ENCODE measurements around the gene RNF8. TPM values are rescaled to one million over a fixed set of nuclear protein-coding genes. Genes with fewer than 3 reads are reported as not detected.

RNF8 gene
- total and polyA plus RNA-seq, 9 of the 15 experiments (the other 6 are each of a cell fraction or from before 2014, with no cell fraction given): 10.6 to 47.0 (median 37.5) TPM

DNA sequence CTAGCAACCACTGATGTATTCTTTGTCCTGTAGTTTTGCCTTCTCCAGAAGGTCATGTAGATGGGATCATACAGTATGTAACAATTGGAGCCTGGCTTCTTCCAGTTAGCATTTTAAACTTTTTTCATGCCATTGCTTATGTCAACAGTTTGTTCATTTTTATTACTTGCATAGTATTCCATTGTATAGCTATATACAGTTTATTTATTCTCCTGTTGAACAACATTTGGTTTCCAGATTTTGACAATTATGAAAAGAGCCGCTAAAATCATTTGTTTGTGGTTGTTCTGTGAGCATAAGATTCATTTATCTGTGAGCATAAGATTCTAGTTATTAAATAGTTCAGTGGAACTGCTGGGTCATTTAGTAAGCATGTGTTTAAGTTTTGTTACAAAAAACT is 55.7 kb downstream of the RNF8 start (continued):
- no peak for TF ChIP-seq DDX20 (tag; IDR thresholded peaks at IDR 0.05; ENCODE audit: low read depth)
- TF ChIP-seq TRIM24 (IDR thresholded peaks at IDR 0.05): no peak
- TF ChIP-seq, protein P1, sequence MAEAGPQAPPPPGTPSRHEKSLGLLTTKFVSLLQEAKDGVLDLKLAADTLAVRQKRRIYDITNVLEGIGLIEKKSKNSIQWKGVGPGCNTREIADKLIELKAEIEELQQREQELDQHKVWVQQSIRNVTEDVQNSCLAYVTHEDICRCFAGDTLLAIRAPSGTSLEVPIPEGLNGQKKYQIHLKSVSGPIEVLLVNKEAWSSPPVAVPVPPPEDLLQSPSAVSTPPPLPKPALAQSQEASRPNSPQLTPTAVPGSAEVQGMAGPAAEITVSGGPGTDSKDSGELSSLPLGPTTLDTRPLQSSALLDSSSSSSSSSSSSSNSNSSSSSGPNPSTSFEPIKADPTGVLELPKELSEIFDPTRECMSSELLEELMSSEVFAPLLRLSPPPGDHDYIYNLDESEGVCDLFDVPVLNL (CRISPR knock-in tag; IDR thresholded peaks at IDR 0.05; ENCODE audit: low read depth): no peak
- TF ChIP-seq ELF1 (tag; IDR thresholded peaks at IDR 0.05): no peak
- no peak for TF ChIP-seq TRIM28 (IDR thresholded peaks at IDR 0.05)
- no peak for TF ChIP-seq ASH1L (IDR thresholded peaks at IDR 0.05; ENCODE audit: borderline replicate concordance, low read depth, partially characterized antibody)
- no peak for TF ChIP-seq JUND (IDR thresholded peaks at IDR 0.05; ENCODE audit: borderline replicate concordance, low read depth, low read length)
- TF ChIP-seq JUND (tag; IDR thresholded peaks at IDR 0.05; ENCODE audit: borderline replicate concordance, low read depth, low read length): no peak
- no peak for TF ChIP-seq NR1H2 (CRISPR knock-in tag; IDR thresholded peaks at IDR 0.05)
- TF ChIP-seq KDM2B (CRISPR knock-in tag; IDR thresholded peaks at IDR 0.05): no peak
- TF ChIP-seq MTA2 (IDR thresholded peaks at IDR 0.05; ENCODE audit: low read depth): no peak

DNA sequence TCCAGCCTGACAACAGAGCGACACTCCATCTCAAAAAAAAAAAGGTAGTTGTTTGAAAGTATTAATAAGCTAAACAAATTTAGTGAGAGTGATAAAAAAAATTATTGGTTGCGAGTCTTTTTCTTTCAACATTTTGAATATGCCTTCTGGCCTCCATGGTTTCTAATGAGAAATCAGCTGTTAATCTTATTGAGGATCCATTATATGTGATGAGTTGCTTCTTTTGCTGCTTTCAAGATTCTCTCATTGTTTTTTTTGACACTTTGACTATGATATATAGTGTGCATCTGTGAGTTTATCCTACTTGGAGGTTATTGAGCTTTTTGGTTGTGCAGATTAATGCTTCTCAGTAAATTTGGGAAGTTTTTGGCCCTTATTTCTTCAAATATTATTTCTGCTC is 63.6 kb downstream of the RNF8 start:
- no TSS peak for BruUV-seq (replicated peaks)
- ATAC-seq: no peak
- TF ChIP-seq TAF9B (IDR thresholded peaks at IDR 0.05; ENCODE audit: partially characterized antibody) (no peak), CBX3 (IDR thresholded peaks at IDR 0.05; ENCODE audit: borderline replicate concordance in 1 of 2, low read length in 2 of 2) (peak in 1 of 2 experiments; percentile 88; a peak in 2 of 3 replicates), RAD21 (CRISPR knock-in tag; conservative IDR thresholded peaks at IDR 0.05 in 1 of 2, IDR thresholded peaks at IDR 0.05 in 1 of 2) (no peak), TRIM28 (IDR thresholded peaks at IDR 0.05) (peak; percentile 82), CEBPB (tag; IDR thresholded peaks at IDR 0.05) (no peak), DACH1 (IDR thresholded peaks at IDR 0.05; ENCODE audit: partially characterized antibody) (peak; percentile 25)
- TF ChIP-seq, protein P2, sequence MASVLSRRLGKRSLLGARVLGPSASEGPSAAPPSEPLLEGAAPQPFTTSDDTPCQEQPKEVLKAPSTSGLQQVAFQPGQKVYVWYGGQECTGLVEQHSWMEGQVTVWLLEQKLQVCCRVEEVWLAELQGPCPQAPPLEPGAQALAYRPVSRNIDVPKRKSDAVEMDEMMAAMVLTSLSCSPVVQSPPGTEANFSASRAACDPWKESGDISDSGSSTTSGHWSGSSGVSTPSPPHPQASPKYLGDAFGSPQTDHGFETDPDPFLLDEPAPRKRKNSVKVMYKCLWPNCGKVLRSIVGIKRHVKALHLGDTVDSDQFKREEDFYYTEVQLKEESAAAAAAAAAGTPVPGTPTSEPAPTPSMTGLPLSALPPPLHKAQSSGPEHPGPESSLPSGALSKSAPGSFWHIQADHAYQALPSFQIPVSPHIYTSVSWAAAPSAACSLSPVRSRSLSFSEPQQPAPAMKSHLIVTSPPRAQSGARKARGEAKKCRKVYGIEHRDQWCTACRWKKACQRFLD (CRISPR knock-in tag; IDR thresholded peaks at IDR 0.05): no peak

More for the DNA sequence above, 63.6 kb downstream of the RNF8 start:
- Histone ChIP-seq H3K9me3 (replicated peaks; ENCODE audit: control insufficient read depth, insufficient read depth, low read depth, low read length) (no peaks in the 10 kb centered on the region; the same call in 1 of the 2 replicates), H3K9me1 (ENCODE audit: control insufficient read depth, insufficient read depth, low read length) (no peaks in the 10 kb centered on the region), H4K20me1 (replicated peaks; ENCODE audit: control insufficient read depth, insufficient read depth, low read length) (no peaks in the 10 kb centered on the region), H3K4me3 (no peak overlapping the region), H3K4me1 (replicated peaks in 1 of 2; ENCODE audit: control insufficient read depth in 2 of 2, insufficient read depth in 2 of 2, low read length in 2 of 2) (no peaks in the 10 kb centered on the region), H2AFZ (ENCODE audit: low read depth, low read length) (no peak overlapping the region), H3K79me2 (ENCODE audit: control insufficient read depth, insufficient read depth, low read length) (no peaks in the 10 kb centered on the region), H3K27ac (ENCODE audit: extremely low read depth, low read depth, low read length) (no peak overlapping the region), H3K36me3 (ENCODE audit: control insufficient read depth, insufficient read depth, low read length) (no peaks in the 10 kb centered on the region), H3K9ac (ENCODE audit: insufficient read depth in 1 of 2, low read depth in 2 of 2, low read length in 2 of 2) (no peak overlapping the region), H3K27me3 (ENCODE audit: control insufficient read depth in 2 of 2, insufficient read depth in 2 of 2, low read length in 2 of 2) (no peaks in the 10 kb centered on the region), H3K4me2 (ENCODE audit: insufficient read depth, low read length) (no peak overlapping the region)
- CTCF ChIA-PET (ENCODE audit: low intra/inter-chr PET ratio): no interaction called here
- WGBS (ENCODE audit: insufficient coverage, low coverage, missing lambda C conversion rate): 77% methylated on average over 2 of the region's 2 CpGs
- intact Hi-C loops (cut with micrococcal nuclease): no loop called here
- in situ Hi-C loops (cut with MboI): no loop called here
- no peak for FAIRE-seq
- POLR2A ChIA-PET: interaction anchor here (0.6 to 1.1 kb wide), 2 partner anchors 19 to 74 kb away, joined by 3 read pairs; no protein-coding TSS in a partner anchor
- DNase-seq (ENCODE audit: extremely low read depth in 1 of 4, low spot score in 3 of 4): no peak
